Endothelial cell (in vitro differentiated cells): Measurements from ENCODE around the gene KLF15. TPM values are rescaled to one million over a fixed set of nuclear protein-coding genes. Genes with fewer than 3 reads are reported as not detected.

Experiments used
- DNase-seq: peaks from one replicate; pipeline ENCODE4 v3.0.0; 2021; ENCODE audit warnings: low spot score
- H3K27ac Mint-ChIP-seq: one replicate; pipeline ENCODE4 v1.8.0; 2021; ENCODE audit warnings: mixed read lengths, inconsistent platforms; ENCODE audit not compliant: unreplicated experiment
- H3K27me3 Mint-ChIP-seq: one replicate; pipeline ENCODE4 v1.8.0; 2021; ENCODE audit warnings: mild to moderate bottlenecking, moderate library complexity, mixed read lengths, inconsistent platforms; ENCODE audit not compliant: unreplicated experiment
- H3K36me3 Mint-ChIP-seq: one replicate; pipeline ENCODE4 v1.8.0; 2021; ENCODE audit warnings: mild to moderate bottlenecking, low read depth, mixed read lengths, inconsistent platforms; ENCODE audit not compliant: unreplicated experiment
- H3K4me1 Mint-ChIP-seq: one replicate; pipeline ENCODE4 v1.8.0; 2021; ENCODE audit warnings: mild to moderate bottlenecking, mixed read lengths, inconsistent platforms; ENCODE audit not compliant: unreplicated experiment
- H3K4me3 Mint-ChIP-seq: one replicate; pipeline ENCODE4 v1.8.0; 2021; ENCODE audit warnings: mild to moderate bottlenecking, mixed read lengths, inconsistent platforms; ENCODE audit not compliant: unreplicated experiment
- H3K9me3 Mint-ChIP-seq: one replicate; pipeline ENCODE4 v1.8.0; 2021; ENCODE audit warnings: mixed read lengths, inconsistent platforms; ENCODE audit not compliant: unreplicated experiment
- CTCF ChIP-seq: fragments of 200-600 bp; sonication (generic); IDR thresholded peaks from one replicate; pipeline ENCODE4 v1.5.0; 2021; ENCODE audit warnings: antibody characterized with exemption; ENCODE audit not compliant: unreplicated experiment
- total RNA-seq: library from RNA; stranded (reverse); fragmentation: NEBNext Ultra II Directional; extraction: Animal tissue kit (Norgen Biotek cat#: 25700); gene quantifications from one replicate; pipeline ENCODE4 v1.2.1, GENCODE V29; 2021; ENCODE audit not compliant: unreplicated experiment

Gene KLF15
- total RNA-seq, 1 donor from 2014 or later = 0.67 TPM

GRCh38 chr3:126401611-126402160, 44.5 kb upstream of the KLF15 start:
- H3K9me3 Mint-ChIP-seq = no peaks in the 10 kb centered on the region
- H3K36me3 Mint-ChIP-seq = no peaks in the 10 kb centered on the region
- peaks cover 3% of the 10 kb centered on the region for H3K27me3 Mint-ChIP-seq
- TF ChIP-seq CTCF = no peak
- no peaks in the 10 kb centered on the region for H3K4me1 Mint-ChIP-seq
- no peak overlapping the region for H3K4me3 Mint-ChIP-seq
- DNase-seq = no peak
- H3K27ac Mint-ChIP-seq = no peak overlapping the region

- H3K9me3 Mint-ChIP-seq = no peaks in the 10 kb centered on the region
- no peak overlapping the region for H3K27ac Mint-ChIP-seq
- H3K4me3 Mint-ChIP-seq = no peak overlapping the region
- no peak for DNase-seq
- H3K4me1 Mint-ChIP-seq = no peaks in the 10 kb centered on the region
- no peak for TF ChIP-seq CTCF
- peaks cover 3% of the 10 kb centered on the region for H3K27me3 Mint-ChIP-seq
- H3K36me3 Mint-ChIP-seq = no peaks in the 10 kb centered on the region
Observed at GRCh38 chr3:126399756-126400155, 42.5 kb upstream of the KLF15 start.

GRCh38 chr3:126399351-126399735, 42.1 kb upstream of the KLF15 start:
- Mint-ChIP-seq H3K4me3 (no peak overlapping the region), H3K4me1 (no peaks in the 10 kb centered on the region), H3K36me3 (no peaks in the 10 kb centered on the region), H3K27ac (no peak overlapping the region), H3K27me3 (peaks cover 3% of the 10 kb centered on the region), H3K9me3 (no peaks in the 10 kb centered on the region)
- no peak for DNase-seq
- TF ChIP-seq CTCF = no peak

GRCh38 chr3:126398423-126399350, 41.5 kb upstream of the KLF15 start:
- Mint-ChIP-seq H3K4me3 (no peak overlapping the region), H3K4me1 (no peaks in the 10 kb centered on the region), H3K36me3 (no peaks in the 10 kb centered on the region), H3K9me3 (no peaks in the 10 kb centered on the region), H3K27ac (no peak overlapping the region), H3K27me3 (peaks cover 6% of the 10 kb centered on the region)
- TF ChIP-seq CTCF = no peak
- no peak for DNase-seq
